Mammary microvascular endothelial cell (primary cell): ENCODE data around the gene ANKS1B. TPM values are rescaled to one million over a fixed set of nuclear protein-coding genes. Genes with fewer than 3 reads are reported as not detected.

ENCODE experiments used
- total RNA-seq: library from RNA; depleted of rRNA; stranded (reverse); fragments of >200 nt; gene quantifications from 2 replicates; pipeline ENCODE4 v1.2.3, GENCODE V29; 2015

ANKS1B gene
- total RNA-seq, result 0.13 TPM in 1 of 2 replicates, not detected in the other

GRCh38 chr12:99984271-99985128 is at the start of gene ANKS1B:
ANKS1B (minus strand) TSS chr12:99984936; CDS start chr12:99984237, 699 bp downstream.

DNA sequence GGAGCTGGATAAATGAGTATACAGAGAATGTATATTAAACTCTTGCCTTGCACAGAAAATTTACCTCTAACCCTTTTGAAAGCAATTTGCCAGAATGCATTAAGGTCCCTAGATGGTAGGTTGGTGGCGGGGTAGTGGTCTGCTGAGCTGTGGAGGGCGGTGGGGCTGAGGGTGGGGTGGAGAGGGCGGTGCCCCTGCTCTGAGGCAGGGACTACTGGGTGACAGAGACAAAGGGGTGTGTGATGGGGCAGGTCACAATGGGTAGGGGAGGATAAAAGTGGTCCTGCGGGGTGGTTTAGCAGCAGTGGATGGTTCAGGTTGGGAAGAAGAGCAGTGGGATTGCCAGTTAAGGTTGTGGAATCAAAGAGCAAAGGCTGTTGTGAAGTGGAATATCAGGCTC is 337.3 kb downstream of the ANKS1B start, which contains the start of gene GARIN6:
Gene GARIN6 (plus strand): TSS at position 301 of the 400 bp plus-strand sequence. CDS start 422 bp downstream, outside the sequence.

Other genes starting within 250 kb of the ANKS1B start
- 11.6 and 12.0 TPM in 2 replicates for gene BLTP3B, start 157.9 kb upstream of the ANKS1B start, total RNA-seq
- gene ACTR6, start 215.9 kb upstream of the ANKS1B start, total RNA-seq, result 11.0 and 13.5 TPM in 2 replicates